ENCODE data around the gene KREMEN2. TPM values are rescaled to one million over a fixed set of nuclear protein-coding genes. Genes with fewer than 3 reads are reported as not detected.

Gene KREMEN2
- total and polyA plus RNA-seq, 2 of the 8 experiments (the other 6 are each of a cell fraction or from before 2014, with no cell fraction given), result 6.6 to 7.0 TPM

- Histone ChIP-seq H3K27ac (ENCODE audit: low read depth, low read length) (no peak overlapping the region), H3K79me1 (ENCODE audit: low read depth, low read length) (no peaks in the 10 kb centered on the region), H4K20me1 (replicated peaks in 1 of 2; ENCODE audit: control insufficient read depth in 1 of 2, insufficient read depth in 2 of 2, low read length in 2 of 2) (no peaks in the 10 kb centered on the region), H2BK15ac (ENCODE audit: low read length) (no peak overlapping the region), H3K4ac (replicated peaks; ENCODE audit: insufficient read length, low read depth, low read length) (no peak overlapping the region), H3K36me3 (ENCODE audit: control insufficient read depth in 2 of 4, insufficient read depth in 4 of 4, low read length in 3 of 4) (no peaks in the 10 kb centered on the region; a peak in 1 of 8 replicates), H3K4me1 (replicated peaks in 1 of 4; ENCODE audit: control insufficient read depth in 3 of 4, insufficient read depth in 4 of 4, low read length in 3 of 4) (no peaks in the 10 kb centered on the region), H2BK120ac (replicated peaks; ENCODE audit: low read depth, low read length) (no peak overlapping the region), H3K56ac (replicated peaks; ENCODE audit: insufficient read length, low read depth, low read length) (no peak overlapping the region), H2BK12ac (ENCODE audit: low read depth, low read length) (no peak overlapping the region), H3K9me3 (ENCODE audit: insufficient read depth in 2 of 2, low read depth in 1 of 2, low read length in 1 of 2) (no peaks in the 10 kb centered on the region), H3K9ac (replicated peaks in 1 of 4; ENCODE audit: extremely low read depth in 1 of 4, low read depth in 3 of 4, low read length in 3 of 4) (no peak overlapping the region), H4K8ac (ENCODE audit: extremely low read depth, insufficient read depth, low read length) (no peak overlapping the region), H3K79me2 (ENCODE audit: control insufficient read depth in 1 of 2, insufficient read depth in 2 of 2, low read length in 2 of 2) (no peaks in the 10 kb centered on the region), H3K4me3 (ENCODE audit: extremely low read depth in 1 of 4, insufficient read depth in 2 of 4, low read depth in 3 of 4, low read length in 4 of 4) (no peak overlapping the region), H3K18ac (ENCODE audit: extremely low read depth, low read length) (no peak overlapping the region), H4K91ac (replicated peaks; ENCODE audit: insufficient read length, low read length) (no peak overlapping the region), H2BK5ac (ENCODE audit: low read depth, low read length) (no peak overlapping the region), H3K14ac (ENCODE audit: insufficient read length) (no peak overlapping the region), H3K4me2 (ENCODE audit: insufficient read depth in 1 of 2, low read depth in 2 of 2, low read length in 2 of 2) (no peak overlapping the region), H3K27me3 (replicated peaks in 1 of 4; ENCODE audit: control insufficient read depth in 3 of 4, extremely low read depth in 1 of 4, insufficient read depth in 3 of 4, low read length in 3 of 4) (no peaks in the 10 kb centered on the region), H4K5ac (ENCODE audit: insufficient read length, low read depth, low read length) (no peak overlapping the region), H2BK20ac (ENCODE audit: low read length) (no peak overlapping the region), H3K23me2 (ENCODE audit: low read depth, low read length) (no peaks in the 10 kb centered on the region), H2AFZ (ENCODE audit: low read length) (no peak overlapping the region), H3K23ac (ENCODE audit: insufficient read length) (no peak overlapping the region), H2AK5ac (ENCODE audit: low read depth, low read length) (no peak overlapping the region)
- no peak for FAIRE-seq
- no peak for TF ChIP-seq CEBPB (IDR thresholded peaks at IDR 0.05; ENCODE audit: low read depth, low read length)
- TF ChIP-seq, protein P1, sequence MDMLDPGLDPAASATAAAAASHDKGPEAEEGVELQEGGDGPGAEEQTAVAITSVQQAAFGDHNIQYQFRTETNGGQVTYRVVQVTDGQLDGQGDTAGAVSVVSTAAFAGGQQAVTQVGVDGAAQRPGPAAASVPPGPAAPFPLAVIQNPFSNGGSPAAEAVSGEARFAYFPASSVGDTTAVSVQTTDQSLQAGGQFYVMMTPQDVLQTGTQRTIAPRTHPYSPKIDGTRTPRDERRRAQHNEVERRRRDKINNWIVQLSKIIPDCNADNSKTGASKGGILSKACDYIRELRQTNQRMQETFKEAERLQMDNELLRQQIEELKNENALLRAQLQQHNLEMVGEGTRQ (IDR thresholded peaks at IDR 0.05; ENCODE audit: low read length), result no peak
- no peak for TF ChIP-seq KDM4A (IDR thresholded peaks at IDR 0.05; ENCODE audit: low read depth, low read length, severe bottlenecking)
- TF ChIP-seq JUN (IDR thresholded peaks at IDR 0.05; ENCODE audit: low read depth, low read length), result no peak
- TF ChIP-seq RAD21 (IDR thresholded peaks at IDR 0.05 in 1 of 2, conservative IDR thresholded peaks at IDR 0.05 in 1 of 2; ENCODE audit: low read depth in 2 of 2, low read length in 2 of 2), result no peak
- TF ChIP-seq HDAC2 (IDR thresholded peaks at IDR 0.05; ENCODE audit: borderline replicate concordance in 1 of 2, low read depth in 2 of 2, low read length in 2 of 2), result no peak
- no peak for TF ChIP-seq MAFK (IDR thresholded peaks at IDR 0.05; ENCODE audit: low read depth, low read length)
- TF ChIP-seq RBBP5 (IDR thresholded peaks at IDR 0.05; ENCODE audit: borderline replicate concordance, low read depth, low read length), result no peak
- no peak for TF ChIP-seq RXRA (IDR thresholded peaks at IDR 0.05; ENCODE audit: insufficient read depth, low read depth, low read length)
- no peak for TF ChIP-seq SP2 (IDR thresholded peaks at IDR 0.05; ENCODE audit: low read length)
- TF ChIP-seq POLR2A (IDR thresholded peaks at IDR 0.05; ENCODE audit: control extremely low read depth in 1 of 2, low read depth in 2 of 2, low read length in 2 of 2), result no peak
- no peak for TF ChIP-seq TCF12 (IDR thresholded peaks at IDR 0.05; ENCODE audit: low read depth, low read length)
- no peak for TF ChIP-seq TBP (IDR thresholded peaks at IDR 0.05; ENCODE audit: low read depth, low read length)
- no peak for TF ChIP-seq CREB1 (IDR thresholded peaks at IDR 0.05)
- 90% methylated on average over 4 of the region's 4 CpGs; no CpG with 5 or more reads in 1 of the 2 experiments for WGBS, 2 experiments (ENCODE audit: extremely low coverage in 1 of 2, insufficient coverage in 1 of 2, insufficient read length in 1 of 2, insufficient replicate concordance in 2 of 2, low coverage in 1 of 2, low lambda C conversion rate in 2 of 2, missing lambda C conversion rate in 1 of 2)
- DNase-seq (ENCODE audit: low read depth in 1 of 2, low spot score in 2 of 2), result no peak
- CTCF ChIA-PET (ENCODE audit: partially characterized antibody), result interaction anchor here (0.7 to 2.9 kb wide), 7 partner anchors 9 to 36 kb away, joined by 3 to 9 read pairs (median 4); partner anchors contain the start of gene KREMEN2
- POLR2A ChIA-PET (ENCODE audit: partially characterized antibody), result interaction anchor here (1.4 kb wide), 1 partner anchor 12 kb away, joined by 7 read pairs; no protein-coding TSS in a partner anchor
Observed at GRCh38 chr16:2946649-2947048, 17.4 kb upstream of the KREMEN2 start.
